Common myeloid progenitor, CD34-positive (primary cell): ENCODE results near the gene SPTBN1.

Experiments used
- CTCF ChIA-PET: fragments of 350-600 bp; sonication (Branson Sonifier 250); formaldehyde crosslinking; loops from one replicate; lab custom pipeline; 2021; ENCODE audit warnings: antibody characterized with exemption; lab: Charles Lee
- POLR2A ChIA-PET: fragments of 350-600 bp; sonication (Branson Sonifier 250); formaldehyde crosslinking; loops from one replicate; lab custom pipeline; 2021; ENCODE audit warnings: antibody characterized with exemption; lab: Charles Lee
- DNase-seq, 3 donors: peaks; one replicate each; pipeline versions ENCODE4 v3.0.0 to v3.0.0-alpha.2; 2013
- H3K27ac ChIP-seq, 2 experiments: 1 replicate in 1 of 2; 2 replicates in 1 of 2; pipeline ENCODE4 v1.7.0; 2013; ENCODE audit warnings: inconsistent platforms in 2 of 2, low read length in 2 of 2, mild to moderate bottlenecking in 2 of 2, low read depth in 1 of 2, moderate library complexity in 1 of 2; ENCODE audit not compliant: severe bottlenecking in 2 of 2, insufficient read depth in 1 of 2, poor library complexity in 1 of 2
- H3K27me3 ChIP-seq, 5 experiments: replicated peaks in 2 of 5; 1 replicate in 3 of 5; 2 replicates in 2 of 5; pipeline versions ENCODE4 v1.6.1 to v1.7.0; 2013; ENCODE audit warnings: low read length in 4 of 5, mild to moderate bottlenecking in 2 of 5, moderate library complexity in 2 of 5, inconsistent platforms in 1 of 5; ENCODE audit not compliant: insufficient read depth in 5 of 5, control insufficient read depth in 4 of 5
- H3K36me3 ChIP-seq, 4 experiments: 1 replicate in 2 of 4; 2 replicates in 2 of 4; pipeline versions ENCODE4 v1.6.1 to v1.7.0; 2013; ENCODE audit warnings: low read length in 3 of 4, control low read depth in 1 of 4, mild to moderate bottlenecking in 1 of 4; ENCODE audit not compliant: control insufficient read depth in 4 of 4, insufficient read depth in 4 of 4
- H3K4me1 ChIP-seq, 4 experiments: 1 replicate in 3 of 4; 2 replicates in 1 of 4; pipeline versions ENCODE4 v1.6.1 to v1.7.1; 2013; ENCODE audit warnings: low read length in 3 of 4, mild to moderate bottlenecking in 3 of 4, control low read depth in 1 of 4, inconsistent platforms in 1 of 4, moderate library complexity in 1 of 4; ENCODE audit not compliant: control insufficient read depth in 4 of 4, insufficient read depth in 4 of 4; ENCODE audit errors: control extremely low read depth in 1 of 4
- H3K4me3 ChIP-seq, 7 experiments: 1 replicate in 4 of 7; 2 replicates in 3 of 7; pipeline versions ENCODE4 v1.5.1 to v1.7.0; 2013; ENCODE audit warnings: mild to moderate bottlenecking in 7 of 7, low read length in 6 of 7, moderate library complexity in 6 of 7, inconsistent platforms in 2 of 7, low read depth in 2 of 7, control low read depth in 1 of 7; ENCODE audit not compliant: insufficient read depth in 4 of 7, control insufficient read depth in 1 of 7; ENCODE audit errors: extremely low read depth in 1 of 7
- H3K9me3 ChIP-seq, 5 experiments: 1 replicate in 4 of 5; 2 replicates in 1 of 5; pipeline versions ENCODE4 v1.6.1 to v1.7.1; 2013; ENCODE audit warnings: low read length in 4 of 5, mild to moderate bottlenecking in 2 of 5, inconsistent platforms in 1 of 5, low read depth in 1 of 5, moderate library complexity in 1 of 5; ENCODE audit not compliant: control insufficient read depth in 4 of 5, insufficient read depth in 2 of 5; ENCODE audit errors: control extremely low read depth in 1 of 5
- WGBS: methylation state at CpG from one replicate; pipeline ENCODE4 v1.1.5; 2013; ENCODE audit not compliant: insufficient coverage; 5-methylcytosine and 5-hydroxymethylcytosine counted together

The SPTBN1 gene

DNA sequence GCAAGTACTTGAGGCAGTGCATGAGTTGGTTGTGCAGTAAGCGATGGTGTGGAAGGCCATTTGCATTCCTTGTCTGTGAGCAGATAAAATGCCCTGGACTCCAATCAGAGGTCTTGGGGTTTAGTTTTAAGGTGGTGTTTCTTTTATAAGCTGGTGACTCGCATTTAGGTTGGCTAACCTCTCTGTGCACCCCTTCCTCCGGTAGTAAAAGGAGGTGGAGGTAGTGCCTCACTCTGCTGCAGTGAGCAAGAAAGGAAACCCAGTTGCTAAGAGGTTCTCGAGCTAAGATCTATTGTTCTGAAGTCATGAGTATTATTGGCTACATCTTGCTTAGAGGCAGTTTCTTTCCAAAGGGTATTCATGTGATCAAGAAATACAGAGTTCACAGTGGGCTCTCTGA is 193.1 kb downstream of the SPTBN1 start:
- ChIA-PET CTCF (interaction anchor here (1.0 to 1.2 kb wide), 4 partner anchors 9 to 126 kb away, joined by 3 to 4 read pairs (median 3); no protein-coding TSS in a partner anchor), POLR2A (interaction anchor here (1.1 kb wide), 1 partner anchor 9 kb away, joined by 3 read pairs; no protein-coding TSS in a partner anchor)
- no peaks in the 10 kb centered on the region for H3K9me3 ChIP-seq
- H3K4me1 ChIP-seq, result no peaks in the 10 kb centered on the region
- H3K4me3 ChIP-seq, result no peak overlapping the region
- H3K36me3 ChIP-seq, result peaks cover 40 to 98% (median 75%) of the 10 kb centered on the region in 4 experiments
- H3K27ac ChIP-seq, result no peak overlapping the region
- 91% methylated on average over 4 of the region's 4 CpGs for WGBS
- no peak for DNase-seq
- H3K27me3 ChIP-seq, result no peaks in the 10 kb centered on the region

DNA sequence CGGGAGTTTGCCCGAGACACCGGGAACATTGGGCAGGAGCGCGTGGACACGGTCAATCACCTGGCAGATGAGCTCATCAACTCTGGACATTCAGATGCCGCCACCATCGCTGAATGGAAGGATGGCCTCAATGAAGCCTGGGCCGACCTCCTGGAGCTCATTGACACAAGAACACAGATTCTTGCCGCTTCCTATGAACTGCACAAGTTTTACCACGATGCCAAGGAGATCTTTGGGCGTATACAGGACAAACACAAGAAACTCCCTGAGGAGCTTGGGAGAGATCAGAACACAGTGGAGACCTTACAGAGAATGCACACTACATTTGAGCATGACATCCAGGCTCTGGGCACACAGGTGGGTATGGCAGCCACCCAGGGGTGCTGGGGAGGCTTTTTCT is 193.5 kb downstream of the SPTBN1 start:
- Histone ChIP-seq H3K36me3 (peaks cover 40 to 98% (median 73%) of the 10 kb centered on the region in 4 experiments), H3K27me3 (no peaks in the 10 kb centered on the region), H3K27ac (no peak overlapping the region), H3K4me1 (no peaks in the 10 kb centered on the region), H3K9me3 (no peaks in the 10 kb centered on the region), H3K4me3 (no peak overlapping the region)
- POLR2A ChIA-PET, result interaction anchor here (1.1 kb wide), 1 partner anchor 9 kb away, joined by 3 read pairs; no protein-coding TSS in a partner anchor
- CTCF ChIA-PET, result interaction anchor here (1.0 to 1.2 kb wide), 4 partner anchors 8 to 127 kb away, joined by 3 to 4 read pairs (median 3); no protein-coding TSS in a partner anchor
- DNase-seq, result no peak
- 95% methylated on average over 12 of the region's 12 CpGs for WGBS

DNA sequence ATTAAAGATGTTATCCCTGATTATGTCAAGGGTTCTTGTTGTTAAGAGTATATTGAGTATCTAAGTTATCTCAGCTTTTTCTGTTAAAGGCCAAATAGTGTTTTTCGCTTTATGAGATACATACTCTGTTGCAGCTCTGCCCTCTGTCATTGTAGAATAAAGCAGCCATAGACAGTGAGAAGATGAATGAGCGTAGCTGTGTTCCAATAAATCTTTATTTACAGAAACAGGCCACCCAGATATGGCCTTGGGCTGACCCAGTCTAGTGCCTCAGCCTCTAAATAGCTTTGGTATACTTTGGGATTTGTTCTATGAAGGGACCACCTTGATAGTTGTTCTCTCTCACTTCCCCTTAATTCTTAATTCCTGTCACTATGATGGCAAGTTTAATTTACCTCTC is 194.5 kb downstream of the SPTBN1 start:
- Histone ChIP-seq H3K27me3 (no peaks in the 10 kb centered on the region), H3K36me3 (peaks cover 44 to 98% (median 73%) of the 10 kb centered on the region in 4 experiments), H3K4me3 (no peak overlapping the region), H3K9me3 (no peaks in the 10 kb centered on the region), H3K4me1 (no peaks in the 10 kb centered on the region), H3K27ac (no peak overlapping the region)
- 80% methylated on average over 1 of the region's 2 CpGs for WGBS
- POLR2A ChIA-PET, result interaction anchor here (0.6 kb wide), 2 partner anchors 9 to 752 kb away, joined by 4 to 5 read pairs; no protein-coding TSS in a partner anchor
- no peak for DNase-seq
- CTCF ChIA-PET, result interaction anchor here (0.6 to 0.9 kb wide), 3 partner anchors 14 to 127 kb away, joined by 3 read pairs; no protein-coding TSS in a partner anchor

DNA sequence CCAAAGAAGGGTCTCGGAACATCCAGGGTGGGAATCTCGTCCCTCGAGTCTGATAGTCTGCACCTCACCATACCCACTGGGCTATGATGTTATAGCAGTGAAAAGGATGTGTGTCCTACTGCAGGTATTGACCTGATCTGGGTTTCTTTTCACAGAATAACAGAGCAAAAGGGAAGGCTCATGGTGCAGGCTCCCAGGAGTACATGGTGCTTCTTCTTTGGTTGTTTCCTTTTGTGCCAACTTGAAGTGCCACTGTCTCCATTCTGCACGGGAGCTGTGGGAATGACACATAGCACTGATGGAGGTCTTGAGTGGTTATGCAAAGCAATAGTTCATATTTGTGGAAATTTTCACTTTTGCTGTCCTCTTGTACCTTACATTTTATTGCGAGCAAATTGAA is 195.2 kb downstream of the SPTBN1 start:
- Histone ChIP-seq H3K27me3 (no peaks in the 10 kb centered on the region), H3K4me1 (no peaks in the 10 kb centered on the region), H3K4me3 (no peak overlapping the region), H3K9me3 (no peaks in the 10 kb centered on the region), H3K36me3 (peaks cover 45 to 98% (median 73%) of the 10 kb centered on the region in 4 experiments), H3K27ac (no peak overlapping the region)
- ChIA-PET CTCF (interaction anchor here (0.6 to 2.5 kb wide), 3 partner anchors 14 to 127 kb away, joined by 3 to 16 read pairs (median 3); no protein-coding TSS in a partner anchor), POLR2A (interaction anchor here (0.6 kb wide), 1 partner anchor 752 kb away, joined by 5 read pairs; no protein-coding TSS in a partner anchor)
- 100% methylated on average over 1 of the region's 5 CpGs for WGBS
- no peak for DNase-seq

DNA sequence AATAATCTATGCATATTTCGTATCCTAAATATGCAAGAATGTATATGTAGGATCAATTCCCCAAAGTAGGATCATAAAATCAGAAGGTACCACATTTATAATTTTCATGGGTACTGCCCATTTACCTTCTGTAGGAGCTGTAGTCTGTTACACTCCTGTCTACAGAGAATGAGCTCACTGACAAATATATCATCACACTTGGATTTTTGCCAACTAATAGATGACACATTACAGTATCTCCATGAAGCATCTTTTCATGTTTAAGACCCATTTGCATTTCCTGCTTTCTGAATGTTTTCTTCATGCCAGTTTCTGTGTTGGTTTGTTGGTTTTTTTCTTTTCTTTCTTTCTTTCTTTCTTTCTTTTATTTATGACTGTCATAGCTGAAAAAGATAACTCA is 196.4 kb downstream of the SPTBN1 start:
- Histone ChIP-seq H3K27me3 (no peaks in the 10 kb centered on the region), H3K4me1 (no peaks in the 10 kb centered on the region), H3K9me3 (no peaks in the 10 kb centered on the region), H3K4me3 (no peak overlapping the region), H3K27ac (no peak overlapping the region), H3K36me3 (peaks cover 48 to 96% (median 70%) of the 10 kb centered on the region in 4 experiments)
- POLR2A ChIA-PET, result no interaction called here
- peak in 1 of 3 donors; percentile 25 for DNase-seq
- WGBS, result no CpG with 5 or more reads among the region's 1 CpG
- CTCF ChIA-PET, result interaction anchor here (1.0 to 2.5 kb wide), 4 partner anchors 10 to 129 kb away, joined by 3 to 16 read pairs (median 3); no protein-coding TSS in a partner anchor

DNA sequence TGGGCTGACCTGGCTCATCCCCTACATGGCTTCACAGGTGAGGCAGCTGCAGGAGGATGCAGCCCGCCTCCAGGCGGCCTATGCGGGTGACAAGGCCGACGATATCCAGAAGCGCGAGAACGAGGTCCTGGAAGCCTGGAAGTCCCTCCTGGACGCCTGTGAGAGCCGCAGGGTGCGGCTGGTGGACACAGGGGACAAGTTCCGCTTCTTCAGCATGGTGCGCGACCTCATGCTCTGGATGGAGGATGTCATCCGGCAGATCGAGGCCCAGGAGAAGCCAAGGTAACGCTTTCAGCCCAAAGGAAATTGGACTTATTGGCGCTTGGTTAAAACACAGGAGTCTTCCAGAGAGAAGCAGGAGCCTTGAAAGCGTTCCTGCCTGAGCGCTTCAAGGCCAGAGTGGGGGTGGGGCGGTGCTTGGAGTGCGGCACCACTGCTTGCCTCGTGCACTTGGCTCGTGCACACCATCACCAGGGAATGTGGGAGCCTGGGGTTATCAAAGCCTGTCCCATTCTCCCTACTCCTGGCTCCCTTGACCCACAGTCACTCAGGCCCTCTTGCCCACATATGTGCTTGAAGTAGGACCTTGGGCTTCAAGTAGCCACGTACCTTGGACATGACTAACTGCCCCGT is 197.6 kb downstream of the SPTBN1 start:
- Histone ChIP-seq H3K4me1 (no peaks in the 10 kb centered on the region), H3K27me3 (no peaks in the 10 kb centered on the region), H3K36me3 (peaks cover 51 to 95% (median 72%) of the 10 kb centered on the region in 4 experiments), H3K27ac (no peak overlapping the region), H3K4me3 (no peak overlapping the region), H3K9me3 (no peaks in the 10 kb centered on the region)
- POLR2A ChIA-PET, result no interaction called here
- over 99% methylated on average over 26 of the region's 26 CpGs for WGBS
- no peak for DNase-seq
- CTCF ChIA-PET, result interaction anchor here (1.5 to 2.5 kb wide), 3 partner anchors 11 to 12 kb away, joined by 6 to 16 read pairs (median 16); no protein-coding TSS in a partner anchor
